GM12874 (cell line): ENCODE results near the gene SPOCK1.

Source experiments
- TF ChIP-seq, protein P1 (sequence below): IDR thresholded peaks from 2 replicates; pipeline ENCODE4 v1.5.1; 2011; ENCODE audit warnings: low read depth, mild to moderate bottlenecking, control low read depth, low read length, moderate library complexity; ENCODE audit not compliant: insufficient read depth

SPOCK1 gene

DNA sequence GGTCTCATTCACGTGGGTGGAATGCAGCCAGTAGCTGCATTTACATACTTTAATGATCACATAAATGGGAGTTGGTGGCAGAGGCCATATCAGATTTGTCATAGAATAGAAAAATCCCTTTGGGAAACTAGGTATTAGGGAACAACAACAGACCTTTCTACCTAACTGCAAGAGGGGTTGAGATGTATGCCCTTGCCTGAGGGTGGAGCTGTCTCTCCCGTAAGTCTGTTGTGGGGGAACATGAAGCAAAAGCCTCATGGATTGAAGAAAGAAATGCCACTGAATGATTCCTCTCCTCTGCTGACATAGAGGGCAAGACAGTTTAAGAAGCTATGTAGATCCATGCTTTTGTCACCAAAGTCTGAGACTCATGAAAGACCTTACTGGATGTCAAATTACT lies 461.3 kb downstream of the SPOCK1 start:
- TF ChIP-seq, protein P1, sequence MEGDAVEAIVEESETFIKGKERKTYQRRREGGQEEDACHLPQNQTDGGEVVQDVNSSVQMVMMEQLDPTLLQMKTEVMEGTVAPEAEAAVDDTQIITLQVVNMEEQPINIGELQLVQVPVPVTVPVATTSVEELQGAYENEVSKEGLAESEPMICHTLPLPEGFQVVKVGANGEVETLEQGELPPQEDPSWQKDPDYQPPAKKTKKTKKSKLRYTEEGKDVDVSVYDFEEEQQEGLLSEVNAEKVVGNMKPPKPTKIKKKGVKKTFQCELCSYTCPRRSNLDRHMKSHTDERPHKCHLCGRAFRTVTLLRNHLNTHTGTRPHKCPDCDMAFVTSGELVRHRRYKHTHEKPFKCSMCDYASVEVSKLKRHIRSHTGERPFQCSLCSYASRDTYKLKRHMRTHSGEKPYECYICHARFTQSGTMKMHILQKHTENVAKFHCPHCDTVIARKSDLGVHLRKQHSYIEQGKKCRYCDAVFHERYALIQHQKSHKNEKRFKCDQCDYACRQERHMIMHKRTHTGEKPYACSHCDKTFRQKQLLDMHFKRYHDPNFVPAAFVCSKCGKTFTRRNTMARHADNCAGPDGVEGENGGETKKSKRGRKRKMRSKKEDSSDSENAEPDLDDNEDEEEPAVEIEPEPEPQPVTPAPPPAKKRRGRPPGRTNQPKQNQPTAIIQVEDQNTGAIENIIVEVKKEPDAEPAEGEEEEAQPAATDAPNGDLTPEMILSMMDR = no peak

DNA sequence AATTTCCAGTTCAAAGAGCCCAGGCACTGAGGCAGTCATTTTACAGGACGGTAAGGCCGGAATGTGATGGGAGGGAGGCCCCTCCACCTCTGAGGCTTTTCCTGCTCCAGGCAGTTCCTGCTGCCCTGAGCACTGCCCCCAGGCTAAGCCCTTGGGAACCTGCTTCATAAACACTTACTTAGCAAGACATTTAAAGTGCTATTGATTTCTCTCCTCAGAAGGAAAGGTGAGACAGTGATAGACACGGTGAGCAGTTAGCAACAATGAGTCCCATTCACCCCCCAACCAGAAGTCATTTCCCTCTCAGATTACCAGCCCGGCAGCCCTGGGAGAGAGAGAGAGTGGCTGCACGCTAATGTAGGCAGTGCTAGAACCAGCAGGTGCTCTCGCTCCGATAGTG lies 462.5 kb downstream of the SPOCK1 start:
- TF ChIP-seq, protein P1 = no peak

DNA sequence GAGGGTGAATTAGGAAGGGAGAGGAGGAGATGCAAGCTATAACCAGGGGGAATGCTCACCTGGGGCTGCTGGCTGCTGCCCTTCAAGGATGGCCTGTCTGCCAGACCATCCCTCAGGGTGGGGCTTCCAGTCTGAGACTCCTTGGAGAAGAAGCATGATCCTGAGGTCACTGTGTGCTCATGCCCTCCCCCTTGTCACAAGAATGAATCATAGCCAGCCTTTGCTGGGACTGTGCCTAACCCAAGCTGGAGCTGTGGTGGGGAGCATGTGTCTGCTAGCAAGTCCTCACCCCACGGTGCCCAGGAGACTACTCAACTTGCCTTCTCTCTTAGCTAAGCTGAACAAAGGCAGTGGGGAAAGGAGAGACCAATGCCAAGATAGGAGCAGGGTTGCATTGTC lies 463.6 kb downstream of the SPOCK1 start:
- TF ChIP-seq, protein P1 = no peak

DNA sequence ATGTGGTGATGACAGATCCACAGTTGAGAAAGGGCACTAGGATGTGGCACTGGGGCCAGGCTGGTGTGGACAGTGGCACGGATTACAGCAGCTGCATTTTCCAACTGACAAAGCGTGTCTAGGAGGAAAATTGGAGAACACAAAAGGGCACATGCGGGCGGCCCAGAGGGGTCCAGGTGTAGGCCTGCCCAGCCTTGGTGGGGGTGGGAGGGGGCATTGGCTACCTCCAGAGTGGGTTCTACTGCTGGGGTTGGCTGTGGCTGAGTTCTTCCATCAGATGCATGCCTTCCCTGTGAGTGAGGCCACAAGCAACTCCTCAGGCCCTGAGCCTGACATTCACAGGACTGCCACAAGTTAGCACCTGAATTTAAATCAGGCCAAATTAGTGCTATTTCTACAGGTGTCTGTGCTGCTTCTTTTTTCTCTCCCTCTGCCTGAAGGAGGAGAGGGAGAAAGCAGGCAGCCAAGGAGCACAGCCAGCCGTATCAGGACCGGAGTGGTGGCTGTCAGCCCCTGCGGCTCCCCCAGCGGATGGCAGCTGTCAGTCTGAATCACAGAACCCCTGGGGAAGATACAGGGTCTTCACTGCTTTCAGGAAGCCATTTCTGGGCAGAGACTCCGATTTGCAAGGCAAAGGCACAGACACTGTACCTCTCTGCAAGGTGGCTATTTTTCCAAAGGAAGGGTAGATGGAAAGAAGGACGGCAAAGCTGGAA lies 464.2 kb downstream of the SPOCK1 start:
- TF ChIP-seq, protein P1 = no peak

DNA sequence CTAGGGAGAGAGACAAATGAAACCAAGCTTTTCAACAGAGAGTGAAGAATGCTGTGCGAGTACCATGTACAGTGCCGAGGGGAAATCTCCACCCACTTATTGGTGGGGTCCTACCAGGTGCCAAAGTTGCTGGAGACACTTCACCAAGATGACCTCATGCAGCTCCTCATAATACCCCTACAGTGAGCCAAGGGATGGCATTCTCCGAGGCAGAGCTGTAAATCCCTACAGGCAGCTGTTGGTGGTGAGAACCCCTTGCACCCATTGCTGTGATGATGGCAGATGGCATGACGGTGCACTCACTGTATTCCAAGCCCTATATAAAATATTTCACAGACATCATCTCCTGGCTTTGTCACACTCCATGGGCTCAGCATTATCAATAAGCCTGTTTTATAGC lies 464.9 kb downstream of the SPOCK1 start:
- TF ChIP-seq, protein P1 = no peak

DNA sequence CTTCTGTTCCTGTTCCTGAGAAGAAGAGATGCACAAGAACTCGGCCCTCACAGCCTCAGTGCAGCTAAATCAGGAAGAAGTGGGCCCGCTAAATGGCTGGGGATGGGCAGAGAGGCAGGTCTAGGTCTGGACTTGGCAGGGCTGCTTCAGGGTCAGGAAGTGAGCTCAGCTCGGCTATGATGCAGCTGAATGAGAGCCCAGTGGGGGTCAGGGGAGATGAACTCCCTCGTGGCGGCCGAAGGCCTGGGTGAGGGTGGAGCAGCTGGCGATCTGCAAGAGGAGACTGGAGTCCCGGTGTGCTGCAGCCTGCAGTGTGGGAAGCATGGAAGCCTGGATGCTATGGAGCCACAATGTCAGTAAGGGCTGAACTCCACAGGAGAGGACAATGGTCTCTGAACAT lies 466.2 kb downstream of the SPOCK1 start:
- TF ChIP-seq, protein P1 = no peak

DNA sequence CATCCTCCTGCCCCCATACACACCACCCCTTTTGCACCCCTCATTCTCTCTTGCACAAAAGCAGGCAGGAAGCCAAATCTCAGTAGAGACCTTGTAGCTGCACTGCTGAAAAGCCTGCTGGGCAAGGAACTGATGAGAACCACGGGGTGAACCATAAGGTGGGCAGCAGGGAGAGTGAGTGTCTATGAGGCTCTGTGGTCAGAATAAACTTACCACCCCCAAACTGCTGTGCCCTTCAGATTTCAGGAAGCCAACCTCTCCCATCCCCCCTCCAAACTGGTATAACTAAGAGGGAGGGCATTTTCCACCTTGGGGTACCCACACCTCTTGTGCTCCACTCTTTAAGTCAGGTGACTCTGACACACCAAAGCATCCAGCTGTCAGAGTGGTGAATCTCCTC lies 471.4 kb downstream of the SPOCK1 start:
- TF ChIP-seq, protein P1 = no peak
